LHCN-M2 (cell line): Measurements from ENCODE around the gene UTRN. TPM values are rescaled to one million over a fixed set of nuclear protein-coding genes. Genes with fewer than 3 reads are reported as not detected.

ENCODE experiments used
- DNase-seq: peaks from one replicate; pipeline ENCODE4 v3.0.0-alpha.2; 2012; ENCODE audit warnings: low read depth
- polyA plus RNA-seq: library from polyadenylated mRNA; unstranded; fragments of >200 nt; gene quantifications from one replicate; pipeline ENCODE4 v1.2.1, GENCODE V29; 2012; ENCODE audit warnings: missing spikeins
- total RNA-seq: library from RNA; depleted of rRNA; stranded (reverse); fragments of >200 nt; gene quantifications from 2 replicates; pipeline ENCODE4 v1.2.3, GENCODE V29; 2014; rRNA removed

The UTRN gene
- 71.8 and 92.4 TPM in 2 replicates for total RNA-seq
- 21.7 TPM for polyA plus RNA-seq

DNA sequence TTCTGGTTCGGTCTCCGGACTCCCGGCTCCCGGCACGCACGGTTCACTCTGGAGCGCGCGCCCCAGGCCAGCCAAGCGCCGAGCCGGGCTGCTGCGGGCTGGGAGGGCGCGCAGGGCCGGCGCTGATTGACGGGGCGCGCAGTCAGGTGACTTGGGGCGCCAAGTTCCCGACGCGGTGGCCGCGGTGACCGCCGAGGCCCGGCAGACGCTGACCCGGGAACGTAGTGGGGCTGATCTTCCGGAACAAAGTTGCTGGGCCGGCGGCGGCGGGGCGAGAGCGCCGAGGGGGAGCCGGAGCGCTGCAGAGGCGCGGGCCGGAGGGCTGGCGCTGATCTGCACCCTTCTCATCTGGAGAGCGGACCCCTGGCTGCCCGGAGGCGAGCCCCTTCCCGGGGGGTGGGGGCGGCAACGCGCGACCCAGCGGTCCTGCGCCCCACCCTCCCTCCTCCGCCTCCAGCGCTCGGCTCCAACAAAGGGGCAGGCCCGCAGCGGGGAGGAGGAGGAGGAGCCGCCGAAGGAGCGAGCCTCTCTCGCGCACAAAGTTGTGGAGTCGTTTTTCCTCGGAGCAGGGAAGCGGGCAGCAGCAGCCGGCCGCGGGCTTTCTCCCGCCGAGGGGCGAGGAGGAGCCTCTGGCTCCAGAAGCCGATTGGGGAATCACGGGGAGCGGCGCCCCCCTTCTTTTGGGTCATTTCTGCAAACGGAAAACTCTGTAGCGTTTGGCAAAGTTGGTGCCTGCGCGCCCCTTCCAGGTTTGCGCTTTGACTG is at the start of gene UTRN:
TSS of gene UTRN (plus strand) at position 553 of the 765 bp plus-strand sequence. CDS start 6,494 bp downstream, outside the sequence.
- DNase-seq = peak; percentile 90

DNA sequence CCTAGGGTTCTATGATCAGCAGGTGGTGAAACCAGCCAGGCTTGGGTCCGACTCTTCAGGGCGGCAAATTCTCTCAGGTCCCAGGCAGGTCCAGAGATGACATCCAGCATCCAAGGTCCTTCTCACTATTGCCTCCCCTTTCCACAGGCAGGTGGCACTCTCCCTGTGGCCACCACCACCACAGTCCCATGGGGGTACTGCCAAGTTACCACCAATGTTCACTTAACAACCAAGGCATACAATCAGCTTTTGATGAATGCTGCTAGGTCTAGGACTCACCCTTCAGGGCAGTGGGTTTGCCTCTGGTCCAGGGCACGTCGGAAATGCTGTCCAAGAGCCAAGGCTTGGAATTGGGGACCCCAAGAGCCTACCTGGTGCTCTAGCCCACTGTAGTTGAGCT is 40.4 kb upstream of the UTRN start:
- no peak for DNase-seq

GRCh38 chr6:144246988-144247387 is 38.1 kb upstream of the UTRN start:
- no peak for DNase-seq

DNA sequence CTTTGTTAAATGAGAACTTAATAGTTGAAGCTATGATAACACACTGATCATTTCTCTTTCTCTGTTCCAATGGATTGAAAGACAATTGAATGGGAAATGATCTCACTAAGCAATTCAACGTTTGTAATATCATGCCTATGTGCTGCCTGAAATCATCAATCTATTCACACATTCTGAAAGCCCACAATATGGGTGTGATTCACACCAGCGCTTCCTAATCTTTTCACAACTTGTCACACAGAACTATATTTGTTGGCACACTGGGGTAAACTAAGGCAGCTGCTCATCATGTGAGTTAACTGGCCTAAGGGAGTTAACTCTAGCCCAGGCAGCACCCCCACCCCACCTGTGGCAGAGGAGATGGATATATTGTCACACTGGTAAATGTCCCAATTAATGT is 37.1 kb upstream of the UTRN start:
- DNase-seq = no peak

DNA sequence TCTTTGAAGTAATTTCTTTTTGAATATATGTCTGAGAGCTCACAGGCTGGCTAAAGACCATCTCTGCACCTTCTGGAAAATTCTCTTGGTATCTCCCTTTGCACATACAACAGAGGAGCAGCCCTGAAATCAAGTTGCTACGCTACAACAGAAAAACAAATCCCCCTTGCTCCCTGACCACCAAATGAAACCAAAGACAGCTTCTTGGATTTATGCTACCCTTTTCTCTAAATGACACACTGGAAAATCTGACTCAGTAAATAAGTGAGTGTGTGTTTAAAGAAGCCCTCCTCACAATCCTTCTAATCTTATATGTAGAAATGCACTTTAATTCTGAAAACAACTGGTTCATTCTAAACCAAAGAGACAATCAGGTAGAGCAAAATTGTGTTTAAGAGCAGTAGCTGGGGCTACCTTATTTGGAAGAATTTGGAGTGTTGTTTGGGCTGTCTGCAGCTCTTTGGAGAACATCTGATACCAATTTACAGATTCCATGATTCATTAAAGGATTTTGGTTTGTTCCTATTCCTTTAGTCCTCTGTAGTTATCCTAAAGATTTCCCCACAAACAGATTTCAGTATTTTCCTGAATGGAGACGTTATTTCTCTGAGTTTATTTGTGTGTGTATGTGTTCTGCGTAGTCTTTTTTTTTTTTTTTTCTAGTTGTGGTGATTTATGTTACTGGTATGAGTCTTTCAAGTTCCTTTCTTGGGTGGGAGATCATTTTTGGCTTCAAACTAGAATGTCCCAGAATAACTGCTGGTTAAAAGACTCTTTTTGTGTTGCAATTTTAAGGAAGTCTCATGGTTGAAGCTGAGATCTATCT is 36.4 kb upstream of the UTRN start:
- DNase-seq = peak; percentile 76

DNA sequence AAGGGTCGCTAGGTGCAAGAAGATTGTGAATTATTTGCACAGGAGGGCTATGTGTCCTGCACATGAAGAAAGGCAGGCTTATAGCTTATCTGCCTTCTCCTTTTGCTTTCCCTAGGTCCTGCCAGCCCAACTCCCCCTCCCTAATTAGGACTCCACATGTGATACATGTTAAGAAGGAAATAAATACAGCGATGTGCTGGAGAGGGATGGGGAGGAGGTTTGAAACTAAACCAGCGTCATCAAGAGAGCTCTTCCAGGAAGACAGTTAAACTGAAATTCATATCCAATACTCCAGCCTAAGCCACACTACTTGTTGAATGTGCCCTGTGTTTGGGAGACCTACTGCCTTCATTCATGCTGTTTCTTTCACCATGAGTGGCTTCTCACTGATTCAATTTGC is 34.9 kb upstream of the UTRN start:
- no peak for DNase-seq

GRCh38 chr6:144252259-144252658 is 32.9 kb upstream of the UTRN start:
- peak; percentile 27 for DNase-seq

DNA sequence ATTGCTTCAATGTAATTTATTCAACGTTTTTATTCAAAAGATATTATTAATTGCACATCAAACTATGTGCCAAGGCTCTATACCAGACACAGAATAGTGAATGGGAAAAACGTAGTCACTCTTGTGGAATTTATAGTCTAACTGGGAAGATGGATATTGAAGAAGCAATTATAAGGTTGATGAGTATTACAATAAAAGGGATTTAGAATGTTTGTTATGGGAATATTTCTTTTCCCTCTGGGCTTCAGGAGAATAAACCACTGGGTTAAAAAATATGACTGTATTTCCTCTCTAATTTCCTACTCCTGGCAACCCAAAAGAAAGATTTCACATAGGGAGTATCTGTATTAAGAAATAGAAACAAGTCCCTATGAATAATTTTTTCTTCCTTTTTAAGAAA is 25.1 kb upstream of the UTRN start:
- peak; percentile 80 for DNase-seq

DNA sequence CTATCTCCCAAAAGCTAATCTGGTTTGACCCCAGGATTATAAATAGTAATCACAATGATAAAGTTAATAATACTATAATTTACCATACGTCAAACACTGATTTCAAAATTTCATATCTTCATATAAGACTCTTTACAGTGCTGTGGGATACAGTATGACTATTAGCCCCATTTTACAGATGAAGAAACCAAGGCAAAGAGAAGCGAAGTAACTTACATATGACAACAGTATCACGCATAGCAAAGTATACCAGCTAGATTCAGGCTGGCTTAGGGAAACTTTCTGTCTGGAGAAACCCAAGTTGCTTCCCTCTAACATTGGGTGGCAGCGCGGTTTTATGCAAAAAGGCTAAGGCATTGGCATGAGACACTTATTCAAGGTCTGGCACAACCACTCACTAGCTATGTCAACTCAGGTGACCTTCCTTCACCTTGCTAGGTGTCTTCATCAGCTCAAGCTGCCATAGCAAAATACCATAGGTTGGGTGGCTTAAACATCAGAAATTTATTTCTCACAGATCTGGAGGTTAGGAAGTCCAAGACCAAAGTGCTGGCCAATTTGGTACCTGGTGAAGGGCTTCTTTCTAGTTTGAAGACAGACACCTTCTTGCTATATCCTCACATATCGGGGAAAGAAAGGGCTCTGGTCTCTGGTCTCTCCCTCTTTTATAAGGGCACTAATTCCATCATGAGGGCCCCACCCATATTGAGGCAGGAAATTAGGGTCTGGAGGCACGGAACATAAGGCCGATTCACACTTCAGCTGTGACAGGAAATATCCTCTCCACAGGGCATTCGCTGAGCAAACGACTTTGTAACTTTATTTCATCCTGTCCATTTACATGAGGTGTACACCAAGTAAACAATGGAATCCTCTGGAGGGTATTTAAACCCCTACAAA is 22.4 kb upstream of the UTRN start:
- no peak for DNase-seq

DNA sequence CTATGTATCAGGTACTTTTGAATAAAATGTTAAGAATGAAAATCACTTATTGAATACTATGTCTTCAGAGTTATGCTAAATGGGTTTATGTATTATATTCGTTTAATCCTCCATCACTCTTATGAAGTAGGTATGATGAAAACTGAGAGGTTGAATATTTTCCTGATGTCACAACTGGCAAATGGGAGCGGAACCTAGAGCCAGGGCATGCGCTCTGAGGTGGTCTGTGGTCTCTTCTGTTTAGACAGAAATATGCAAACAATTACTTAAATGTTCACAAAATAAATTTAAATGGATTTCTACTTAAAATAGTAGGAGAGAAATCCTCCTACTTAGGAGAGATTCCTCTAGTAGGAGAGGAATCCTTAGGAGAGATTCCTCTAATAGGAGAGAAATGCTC is 21.3 kb upstream of the UTRN start:
- peak; percentile 22 for DNase-seq

- peak; percentile 94 for DNase-seq
Measured at GRCh38 chr6:144264270-144265060, 20.7 kb upstream of the UTRN start.

DNA sequence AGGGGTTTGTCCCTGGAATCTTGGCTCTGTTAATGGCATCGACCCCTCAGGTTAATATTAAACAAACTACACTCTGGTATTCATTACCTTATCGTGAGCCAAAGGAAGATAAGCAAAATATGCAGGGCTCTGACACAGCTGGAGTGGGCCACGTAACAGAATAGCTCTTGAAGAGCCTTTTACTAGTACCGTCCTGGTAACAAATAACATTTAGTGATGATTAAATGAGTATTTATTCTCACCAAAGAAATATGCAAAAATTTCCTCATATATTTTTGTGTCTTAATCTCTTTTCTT is 20.1 kb upstream of the UTRN start:
- no peak for DNase-seq

DNA sequence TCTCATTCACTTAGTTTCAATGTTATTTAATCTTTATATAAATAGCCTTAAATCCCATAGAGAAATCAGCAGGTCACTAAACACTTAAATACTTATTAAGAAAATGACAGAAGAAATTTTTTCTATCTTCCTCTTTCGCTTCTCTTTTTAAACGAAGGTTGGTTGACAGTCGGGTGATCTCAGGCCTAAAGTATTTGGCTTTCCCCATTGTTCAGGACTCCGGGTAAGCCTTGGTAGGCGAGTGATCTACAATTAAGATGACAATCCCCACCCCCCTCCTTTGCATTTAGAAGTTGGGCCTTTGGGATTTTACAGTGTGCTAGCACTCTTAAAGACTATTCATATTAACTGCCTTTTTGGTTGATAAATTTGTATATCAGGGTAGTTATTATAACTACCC is 19.7 kb upstream of the UTRN start:
- peak; percentile 86 for DNase-seq

- DNase-seq = peak; percentile 99
Measured at GRCh38 chr6:144266091-144266649, 19.0 kb upstream of the UTRN start.

- no peak for DNase-seq
Measured at GRCh38 chr6:144268794-144269349, 16.3 kb upstream of the UTRN start.

DNA sequence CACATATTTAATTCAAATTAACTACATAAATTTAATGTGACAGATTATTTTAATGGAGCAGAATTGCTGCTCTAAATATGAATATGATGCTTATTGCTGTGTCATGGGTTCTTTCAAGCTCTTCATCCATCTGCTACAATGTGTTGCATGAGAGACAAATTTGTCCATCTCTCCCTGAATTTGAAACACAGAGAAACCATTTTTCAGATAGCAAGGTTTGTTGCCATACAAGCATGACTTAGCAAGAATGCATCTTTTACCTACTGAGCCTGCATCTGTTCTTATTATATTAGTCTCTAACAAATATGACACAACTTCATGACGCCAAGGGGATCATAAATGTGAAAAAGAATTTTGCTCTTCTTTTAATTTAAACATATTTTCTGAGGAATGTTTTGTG is 8.0 kb upstream of the UTRN start:
- no peak for DNase-seq

GRCh38 chr6:144277605-144278227 is 7.4 kb upstream of the UTRN start:
- DNase-seq = no peak

- DNase-seq = no peak
Measured at GRCh38 chr6:144278659-144279314, 6.3 kb upstream of the UTRN start.

GRCh38 chr6:144279484-144280150 is 5.5 kb upstream of the UTRN start:
- no peak for DNase-seq
